Midbrain (tissue), 1 donor: Measurements from ENCODE around the gene SLC46A3.

Experiments
- DNase-seq: peaks from one replicate; lab custom pipeline; 2025; lab: John Stamatoyannopoulos, UW

SLC46A3 gene

DNA sequence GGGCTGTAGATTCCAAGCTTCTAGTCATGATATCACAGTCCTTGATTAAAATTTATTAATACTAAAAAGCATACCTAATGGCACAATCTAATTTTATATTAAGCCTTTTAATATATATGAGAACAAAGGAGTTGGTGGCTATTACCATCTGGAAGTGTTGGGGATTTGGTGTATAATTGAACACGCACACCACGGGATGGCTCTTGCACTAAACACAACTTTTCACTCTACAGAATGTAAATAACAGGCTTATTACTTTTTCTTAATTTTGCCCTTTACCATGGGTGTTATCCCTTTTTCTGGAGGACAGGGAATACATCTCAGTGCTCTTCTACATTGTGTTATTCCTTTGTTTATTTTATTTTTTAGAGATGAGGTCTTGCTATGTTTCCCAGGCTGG, 38.2 kb downstream of the SLC46A3 start:
- DNase-seq, result no peak

- no peak for DNase-seq
Observed at GRCh38 chr13:28679628-28680027, 39.1 kb downstream of the SLC46A3 start.

DNA sequence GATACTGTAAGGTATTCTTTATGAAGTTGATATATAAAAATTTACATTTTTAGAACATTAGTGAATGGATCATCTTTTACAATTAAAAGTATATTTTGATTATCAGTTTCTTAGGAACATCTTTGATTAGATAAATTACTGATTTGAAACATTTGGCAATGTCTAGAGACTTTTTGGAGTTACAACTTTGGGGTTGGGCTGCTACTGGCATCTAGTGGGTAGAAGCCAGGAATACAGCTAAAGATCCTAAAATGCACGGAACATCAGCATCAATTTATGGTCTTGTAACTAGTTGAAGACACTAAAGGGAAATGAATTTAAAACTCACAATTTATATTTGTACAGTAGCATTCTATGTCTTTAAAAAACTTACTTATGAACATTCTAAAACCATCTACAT, 40.0 kb downstream of the SLC46A3 start:
- no peak for DNase-seq

GRCh38 chr13:28671126-28671792, 47.5 kb downstream of the SLC46A3 start:
- no peak for DNase-seq

DNA sequence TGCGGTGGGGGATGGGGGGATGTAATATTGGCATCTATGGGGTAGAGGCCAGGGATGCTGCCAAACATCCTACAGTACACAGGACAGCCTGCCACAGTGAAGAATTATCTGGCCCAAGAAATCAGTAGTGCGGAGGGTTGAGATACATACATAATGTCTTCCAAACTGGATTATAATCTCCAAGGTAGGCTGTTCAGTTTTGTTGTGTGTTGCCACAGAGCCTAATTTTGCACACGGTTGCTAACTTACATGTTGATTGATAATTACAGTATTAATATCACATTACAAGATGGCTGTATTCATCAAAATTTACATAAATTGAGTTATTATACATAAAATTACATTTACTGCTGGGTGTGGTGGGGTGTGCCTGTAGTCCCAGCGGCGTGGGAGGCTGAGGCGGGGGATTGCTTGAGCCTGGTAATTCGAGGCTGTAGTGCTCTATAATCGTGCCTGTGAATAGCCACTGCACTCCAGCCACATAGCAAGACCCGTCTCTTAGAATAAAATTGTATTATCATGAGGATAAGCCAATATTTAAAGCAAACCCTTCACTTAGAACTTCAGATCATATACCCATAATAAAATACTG, 51.8 kb downstream of the SLC46A3 start:
- DNase-seq, result no peak

DNA sequence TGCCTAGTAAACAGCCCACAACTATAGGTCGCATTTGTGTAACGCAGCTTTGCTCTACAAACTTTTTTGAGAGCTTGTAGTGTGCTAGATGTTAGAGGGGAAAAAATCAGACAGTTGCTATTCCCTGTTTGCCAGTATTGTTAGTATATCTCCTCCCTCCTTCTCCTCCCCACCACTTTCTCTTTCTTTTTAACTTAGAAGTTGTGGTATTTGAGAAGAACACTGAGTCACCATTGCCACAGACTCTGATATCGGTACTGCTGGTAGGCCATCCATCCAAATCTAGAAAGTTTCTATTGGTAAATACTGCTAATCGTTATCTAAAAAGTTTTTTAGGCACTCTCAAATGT, 59.2 kb downstream of the SLC46A3 start:
- no peak for DNase-seq

GRCh38 chr13:28658796-28659620, 59.8 kb downstream of the SLC46A3 start, which contains the start of gene POMP:
TSS of gene POMP (plus strand) at chr13:28659130. CDS start at chr13:28659185, 55 bp downstream.
- peak; percentile 93 for DNase-seq

GRCh38 chr13:28658539-28658795, 60.3 kb downstream of the SLC46A3 start:
- DNase-seq, result no peak

DNA sequence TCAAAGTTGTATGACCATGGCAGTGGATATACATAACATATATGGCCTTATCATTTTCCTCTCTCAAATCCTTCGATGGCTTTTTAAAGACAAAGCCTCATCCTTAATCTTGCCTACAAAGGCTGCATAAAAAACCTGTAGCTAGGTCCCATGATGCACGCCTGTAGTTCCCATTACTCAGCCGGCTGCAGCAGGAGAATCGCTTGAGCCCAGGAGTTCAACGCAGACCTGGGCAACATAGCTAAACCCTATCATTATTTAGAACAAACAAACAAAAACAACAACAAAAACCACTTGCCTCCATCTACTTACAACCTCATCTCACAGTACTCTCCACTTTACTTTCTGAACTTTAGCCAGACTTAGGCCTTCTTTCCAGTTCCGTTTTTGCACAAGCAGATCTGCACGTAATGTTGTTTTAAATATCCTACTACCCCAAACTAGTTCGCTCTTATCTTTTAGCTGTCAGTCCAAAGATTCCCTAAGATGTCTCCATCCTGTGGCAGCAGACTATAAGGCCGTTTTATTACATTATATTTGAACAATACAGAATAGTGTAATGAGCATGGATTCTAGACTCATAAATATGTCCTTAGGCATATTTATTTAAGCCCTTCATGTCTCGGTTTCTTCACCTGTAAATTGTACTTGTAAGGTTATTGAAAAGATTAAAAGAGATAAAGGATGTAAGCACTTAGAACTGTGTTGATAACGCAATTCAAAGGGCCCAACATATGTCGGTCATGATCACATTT, 60.8 kb downstream of the SLC46A3 start:
- DNase-seq, result peak; percentile 19

DNA sequence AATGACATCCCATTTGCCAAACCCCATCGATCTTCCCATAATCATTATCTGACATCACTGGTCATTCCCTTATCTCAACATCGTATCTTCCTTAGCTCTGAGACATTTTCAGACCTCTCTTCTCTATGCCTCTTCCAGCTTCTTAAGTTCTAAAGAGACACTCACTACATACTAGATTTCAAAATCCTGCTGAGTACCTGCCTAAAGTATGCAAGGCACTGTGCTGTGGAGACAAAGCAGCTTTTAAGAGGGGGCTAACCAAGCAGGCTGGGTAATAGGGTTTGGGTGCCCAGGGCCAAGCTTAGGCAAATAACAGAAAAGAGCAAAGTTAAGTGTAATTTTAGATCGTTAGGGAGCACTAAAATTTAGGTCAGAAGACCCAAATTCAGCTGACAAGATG, 63.2 kb downstream of the SLC46A3 start:
- DNase-seq, result no peak

- no peak for DNase-seq
Observed at GRCh38 chr13:28654276-28654675, 64.5 kb downstream of the SLC46A3 start.

DNA sequence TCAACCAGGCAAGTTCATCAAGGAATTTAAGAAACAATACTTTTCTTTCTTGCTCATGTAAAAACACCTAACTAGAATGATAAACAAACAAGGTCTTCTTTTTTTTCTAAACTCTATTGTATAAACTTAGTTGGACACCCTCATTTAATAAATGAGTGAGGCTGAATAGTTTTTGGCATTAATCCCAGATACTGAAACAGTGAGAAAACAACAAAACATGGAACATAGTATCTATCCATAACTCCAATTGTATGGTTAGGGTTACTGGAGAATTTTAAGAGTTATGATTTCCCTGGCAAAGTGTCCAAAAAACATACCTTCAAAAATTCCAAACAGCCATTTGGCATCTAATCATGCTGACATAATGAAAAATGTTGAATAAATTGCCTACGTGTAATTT, 65.7 kb downstream of the SLC46A3 start:
- DNase-seq, result no peak

DNA sequence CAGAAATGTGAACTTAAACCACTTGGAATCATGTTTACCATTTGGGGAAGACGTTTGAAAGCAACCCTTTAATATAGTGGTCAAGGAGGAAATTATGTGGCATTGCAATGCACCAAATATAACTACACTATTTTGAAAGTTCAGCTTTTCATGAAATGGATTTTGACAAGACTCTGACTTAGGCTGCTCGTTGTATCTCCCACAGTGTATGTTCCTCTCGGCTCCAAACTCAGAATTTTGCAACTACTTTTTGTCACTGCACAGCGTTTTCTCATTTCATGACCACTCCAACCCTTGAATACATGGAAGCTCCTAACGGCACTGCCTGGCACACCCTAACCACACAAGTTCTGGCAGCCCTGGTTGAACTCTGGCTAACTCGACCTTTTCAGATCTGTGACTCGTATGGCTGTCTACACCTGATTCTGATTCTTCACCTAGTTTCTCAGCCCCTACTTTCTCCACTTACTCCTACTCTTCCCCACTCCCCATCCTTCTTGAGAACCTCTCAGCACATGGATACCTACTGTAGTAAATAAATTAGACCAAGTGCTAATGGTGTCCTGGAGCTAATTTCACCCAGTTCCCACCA, 66.9 kb downstream of the SLC46A3 start:
- DNase-seq, result no peak

DNA sequence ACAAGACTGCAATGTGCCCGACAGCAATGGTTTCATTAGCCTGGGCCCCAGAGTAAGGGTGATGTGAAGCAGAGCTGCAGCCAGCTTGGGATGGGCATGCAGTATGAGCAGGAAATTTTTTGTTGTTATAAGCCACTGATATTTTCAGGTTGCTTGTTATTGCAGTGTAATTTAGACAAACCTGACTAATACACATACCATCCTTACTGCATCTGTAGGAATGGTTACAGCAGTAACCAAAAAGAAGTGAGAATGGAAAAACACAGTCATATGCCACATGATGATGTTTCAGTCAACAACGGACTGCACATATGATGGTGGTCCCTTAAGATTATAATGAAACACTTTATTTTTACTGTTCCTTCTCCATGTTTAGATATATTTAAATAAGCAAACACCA, 68.5 kb downstream of the SLC46A3 start:
- DNase-seq, result no peak
